ENCODE data around the gene XRCC6.
"Not testable (repeated sequence)": the region's sequence is repeated elsewhere in the genome, so short reads cannot be mapped to it uniquely, and the experiment has no call there.

Gene XRCC6

DNA sequence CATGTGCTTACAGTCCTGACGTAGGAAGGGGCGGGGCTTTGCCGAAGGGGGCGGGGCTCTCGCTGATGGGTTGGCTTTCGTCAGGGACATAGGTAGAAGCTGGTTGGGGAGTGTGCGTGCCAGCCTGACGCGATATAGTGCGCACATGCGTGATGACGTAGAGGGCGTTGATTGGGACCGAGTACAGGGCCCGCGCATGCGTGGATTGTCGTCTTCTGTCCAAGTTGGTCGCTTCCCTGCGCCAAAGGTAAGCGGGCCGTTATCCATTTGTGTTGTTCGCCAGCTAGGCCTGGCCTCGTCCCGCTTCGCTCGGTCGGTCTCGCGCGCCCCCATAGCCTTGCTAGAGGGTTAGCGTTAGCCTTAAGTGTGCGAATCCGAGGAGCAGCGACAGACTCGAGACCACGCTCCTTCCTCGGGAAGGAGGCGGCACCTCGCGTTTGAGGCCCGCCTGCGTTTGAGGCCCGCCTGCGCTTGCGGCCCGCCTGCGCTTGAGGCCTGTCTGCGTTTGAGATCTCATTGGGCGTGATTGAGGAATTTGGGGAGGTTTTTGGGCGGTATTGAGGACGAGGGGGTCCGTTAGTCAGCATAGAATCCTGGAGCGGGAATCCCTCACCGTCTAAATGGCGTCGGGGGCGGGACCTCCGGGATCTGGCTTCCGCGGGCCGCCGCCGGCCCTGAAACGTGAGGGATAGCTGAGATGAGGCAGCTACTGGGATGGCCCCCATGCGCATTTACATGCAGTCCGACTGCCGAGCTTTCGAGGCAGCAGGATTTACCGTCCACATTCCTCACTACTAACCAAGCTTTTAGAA, at the start of gene XRCC6:
Gene XRCC6, plus strand, starts transcription at position 197 of the 812 bp plus-strand sequence. CDS start 710 bp downstream, outside the sequence.
- ATAC-seq (peak; percentile 95), DNase-seq (peak; percentile 100)

DNA sequence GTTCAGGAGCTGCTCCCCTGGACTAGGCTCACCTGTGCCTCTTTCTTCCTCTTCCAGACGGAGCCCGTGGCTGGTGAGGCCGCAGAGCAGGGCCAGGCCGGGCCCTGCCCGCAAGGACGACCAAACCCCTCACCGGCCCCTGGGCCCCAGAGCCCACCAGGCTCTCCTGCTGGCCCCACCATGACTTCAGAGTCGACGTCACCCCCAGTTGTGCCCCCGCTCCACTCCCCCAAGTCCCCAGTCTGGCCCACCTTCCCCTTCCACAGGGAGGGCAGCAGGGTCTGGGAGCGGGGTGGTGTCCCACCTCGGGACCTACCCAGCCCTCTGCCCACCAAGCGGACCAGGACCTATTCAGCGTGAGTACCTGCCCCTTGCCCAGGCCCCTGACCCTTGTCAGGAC, 49.3 kb upstream of the XRCC6 start:
- ATAC-seq (no peak), DNase-seq (no peak)

GRCh38 chr22:41572305-41572704, 48.8 kb upstream of the XRCC6 start:
- not testable (repeated sequence) for ATAC-seq, DNase-seq

GRCh38 chr22:41573677-41574076, 47.4 kb upstream of the XRCC6 start:
- DNase-seq (no peak), ATAC-seq (no peak)

DNA sequence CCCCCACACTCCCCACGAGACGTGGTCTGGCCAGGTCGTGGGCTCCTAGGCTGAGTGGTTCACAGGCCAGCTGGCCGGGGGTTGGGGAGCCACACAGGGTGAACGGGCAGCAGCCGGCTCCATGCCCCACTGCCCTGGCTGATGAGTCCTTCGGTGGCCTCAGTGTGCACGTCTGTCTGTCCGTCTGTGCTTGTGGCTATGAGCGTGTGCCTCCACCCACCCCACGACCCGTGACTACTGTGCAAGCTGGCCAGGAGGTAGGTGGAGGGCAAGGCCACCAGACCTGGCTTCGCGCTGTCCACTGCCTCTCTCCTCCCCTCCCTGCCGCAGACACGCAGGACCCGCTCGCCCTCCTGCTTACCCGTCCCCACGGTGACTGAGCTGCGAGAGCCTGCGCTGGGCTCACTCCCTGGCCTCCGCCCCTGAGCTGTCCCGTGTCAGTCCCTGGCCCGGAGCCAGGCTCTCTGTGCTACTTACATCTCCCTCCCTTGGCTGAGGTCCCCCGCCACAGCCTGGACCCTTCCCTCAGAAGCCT, 46.2 kb upstream of the XRCC6 start:
- DNase-seq (no peak), ATAC-seq (peak; percentile 19)

DNA sequence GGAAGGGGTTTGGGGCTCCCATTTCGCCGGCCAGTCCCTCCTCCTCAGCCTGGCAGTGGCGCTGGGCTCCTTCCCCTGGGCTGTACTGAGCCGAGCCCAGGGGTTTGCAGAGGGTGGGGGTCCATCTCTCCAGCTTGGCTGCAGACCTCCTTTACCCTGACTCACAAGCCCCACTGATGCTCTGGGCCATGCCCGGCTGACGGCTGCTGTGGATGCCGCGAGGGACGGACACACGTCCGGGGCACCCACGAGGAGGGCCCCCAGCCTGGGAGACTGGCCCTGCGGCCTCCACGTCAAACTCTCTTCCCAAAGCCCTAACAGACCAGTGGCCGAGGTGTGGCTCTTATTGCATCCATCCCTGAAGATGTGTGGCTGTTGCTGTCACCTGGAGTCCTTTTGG, 45.6 kb upstream of the XRCC6 start:
- no peak for ATAC-seq

DNA sequence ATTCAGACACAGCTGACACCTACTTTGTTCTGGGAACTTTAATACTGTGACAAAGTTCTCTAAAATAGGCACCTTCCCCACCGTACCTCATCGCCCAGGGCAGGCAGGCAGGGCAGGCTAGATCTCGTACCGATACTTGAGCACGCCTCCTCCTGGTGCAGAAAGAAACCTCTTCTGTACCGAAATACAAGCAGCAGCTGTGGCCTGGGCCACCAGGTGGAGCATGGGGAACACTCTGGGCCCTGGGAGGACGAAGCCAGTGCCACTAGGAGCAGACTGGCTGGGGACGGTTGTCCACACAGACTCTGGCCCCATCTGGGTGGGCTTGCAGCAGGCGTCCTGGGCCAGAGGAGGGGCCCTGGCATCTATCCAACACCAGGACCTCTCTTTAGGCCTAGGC, 44.2 kb upstream of the XRCC6 start:
- peak; percentile 46 for DNase-seq
- ATAC-seq = peak; percentile 69

More for the DNA sequence above, 45.6 kb upstream of the XRCC6 start:
- no peak for DNase-seq

DNA sequence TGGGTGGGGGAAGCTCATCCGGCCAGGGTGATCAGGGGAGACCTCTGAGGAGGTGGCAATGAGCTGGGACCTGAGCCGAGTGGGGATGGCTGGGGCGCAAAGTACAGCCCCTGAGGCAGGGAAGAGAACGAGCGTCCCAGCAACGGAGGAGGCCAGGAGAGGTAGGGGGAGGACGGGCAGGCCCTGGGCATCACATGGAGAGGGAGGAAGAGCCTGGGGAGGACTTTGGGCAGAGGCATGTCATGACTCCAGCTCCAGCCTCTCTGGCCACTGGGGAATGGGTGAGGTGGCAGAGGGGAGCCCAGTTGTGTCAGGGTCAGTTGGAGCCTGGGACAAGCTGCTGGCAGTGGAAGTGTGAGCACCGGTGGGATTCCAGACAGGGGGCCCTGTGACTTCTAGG, 43.0 kb upstream of the XRCC6 start:
- no peak for ATAC-seq
- no peak for DNase-seq

- DNase-seq (no peak), ATAC-seq (no peak)
Measured at GRCh38 chr22:41578818-41579217, 42.3 kb upstream of the XRCC6 start.

DNA sequence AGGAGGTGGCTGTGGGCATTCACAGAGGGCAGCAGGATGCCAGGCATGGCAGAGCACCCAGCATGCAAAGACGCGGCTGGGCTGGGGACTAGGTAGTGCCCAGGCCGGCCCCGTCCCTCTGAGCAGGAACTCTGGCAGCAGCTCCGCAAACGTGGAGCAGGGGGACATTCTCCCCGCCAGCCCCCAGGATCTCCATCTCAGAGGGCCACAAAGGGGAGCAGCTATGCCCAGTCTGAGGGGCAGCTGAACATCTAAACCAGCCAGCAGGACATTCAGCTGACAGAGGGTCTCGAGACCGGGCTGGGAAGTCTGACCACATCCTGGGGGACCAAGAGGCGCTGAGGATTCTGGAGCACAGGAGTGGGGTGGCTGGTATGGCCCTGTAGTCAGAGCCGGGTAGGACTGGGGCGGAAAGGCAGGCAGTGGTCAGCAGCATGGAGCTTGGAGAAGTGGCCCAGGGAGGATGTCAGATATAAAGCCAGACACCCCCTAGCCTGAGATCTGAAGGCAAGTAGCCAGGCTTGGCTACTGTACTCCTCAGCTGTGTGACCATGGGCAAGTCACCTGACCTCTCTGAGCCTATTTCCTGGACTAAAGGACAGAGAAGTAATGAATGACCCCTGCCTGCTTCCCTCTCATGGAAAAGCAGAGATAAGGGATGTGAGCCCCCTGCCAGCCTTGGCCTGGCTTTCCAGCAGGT, 41.6 kb upstream of the XRCC6 start:
- no peak for ATAC-seq
- no peak for DNase-seq

DNA sequence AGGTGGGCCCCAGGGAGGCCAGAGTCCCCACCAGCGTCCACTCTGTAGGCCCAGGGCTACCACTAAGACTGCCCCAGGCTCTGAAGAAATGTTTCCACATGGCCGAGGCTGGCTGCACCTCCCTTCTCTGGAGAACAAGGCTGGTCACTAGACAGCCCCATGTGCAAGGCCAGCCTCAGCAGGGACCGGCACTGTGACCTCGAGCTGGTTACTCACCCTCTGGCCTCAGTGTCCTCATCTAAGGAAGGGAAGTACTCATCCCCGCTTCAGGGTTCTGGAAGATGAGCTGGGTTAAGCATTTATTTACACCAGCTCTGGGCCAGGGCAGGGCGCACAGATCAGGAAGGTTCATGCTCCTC, 41.1 kb upstream of the XRCC6 start:
- DNase-seq (no peak), ATAC-seq (no peak)

- ATAC-seq = no peak
- DNase-seq = no peak
Measured at GRCh38 chr22:41582694-41583093, 38.4 kb upstream of the XRCC6 start.

- ATAC-seq (no peak), DNase-seq (no peak)
Measured at GRCh38 chr22:41584881-41585280, 36.2 kb upstream of the XRCC6 start.

- DNase-seq = no peak
- ATAC-seq = no peak
Measured at GRCh38 chr22:41585898-41586297, 35.2 kb upstream of the XRCC6 start.

DNA sequence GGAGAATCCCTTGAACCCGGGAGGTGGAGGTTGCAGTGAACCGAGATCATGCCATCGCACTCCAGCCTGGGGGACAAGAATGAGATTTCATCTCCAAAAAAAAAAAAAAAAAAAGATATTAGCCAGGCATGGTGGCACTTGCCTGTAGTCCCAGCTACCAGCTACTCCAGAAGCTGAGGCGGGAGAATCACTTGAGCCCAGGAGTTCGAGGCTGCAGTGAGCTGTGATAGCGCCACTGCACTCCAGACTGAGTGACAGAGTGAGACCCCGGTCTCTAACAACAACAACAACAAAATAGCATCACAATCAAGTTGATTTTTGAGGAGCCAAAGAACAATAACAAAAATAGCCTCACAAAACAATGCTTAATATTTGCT, 33.8 kb upstream of the XRCC6 start:
- ATAC-seq (no peak), DNase-seq (no peak)

DNA sequence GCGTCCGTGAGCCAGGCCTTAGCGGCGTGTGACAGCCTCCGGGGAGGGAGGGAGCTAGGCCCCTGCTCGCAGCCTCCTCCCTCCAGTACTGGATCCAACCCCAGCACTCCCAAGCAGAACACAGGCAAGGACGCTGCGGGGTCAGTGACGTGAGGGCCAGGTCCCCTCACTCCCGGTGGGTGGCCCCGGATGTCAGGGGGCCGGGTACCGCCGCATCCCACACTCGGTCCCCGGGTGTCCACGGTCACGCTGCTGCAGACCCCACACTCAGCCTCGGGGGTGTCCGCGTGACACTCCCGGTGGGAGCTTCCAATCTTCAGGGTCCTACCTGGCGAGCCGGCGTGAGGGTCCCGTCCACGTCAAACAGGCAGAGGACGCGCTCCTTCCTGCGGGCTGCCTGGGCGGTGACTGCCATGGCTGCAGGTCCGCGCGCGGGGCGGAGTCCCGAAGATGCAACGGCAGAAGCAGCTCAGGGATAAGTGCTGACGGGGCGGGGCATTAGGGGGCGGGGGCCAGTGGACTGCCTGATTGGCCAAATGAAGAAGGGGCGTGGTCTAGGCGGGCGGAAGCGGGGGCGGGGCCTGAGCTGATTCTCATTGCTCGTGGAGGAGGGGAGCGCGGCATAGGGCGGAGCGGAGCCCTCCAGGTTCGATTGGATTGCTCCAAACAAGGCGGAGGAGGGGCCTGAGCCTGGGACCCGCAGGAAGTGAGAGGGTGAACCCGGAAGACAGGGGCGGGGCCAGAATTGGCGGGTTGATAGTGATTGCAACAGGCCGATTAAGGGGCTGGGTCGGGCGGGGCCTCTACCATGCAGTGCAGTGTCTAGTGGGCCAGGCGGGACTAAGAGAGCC, 31.5 kb upstream of the XRCC6 start, which contains the start of gene PMM1:
Gene PMM1, minus strand, starts transcription at position 450 of the 851 bp plus-strand sequence. Its CDS starts 35 bp downstream, at position 415.
- ATAC-seq = peak; percentile 99

GRCh38 chr22:41593336-41593960, 27.6 kb upstream of the XRCC6 start:
- not testable (repeated sequence) for ATAC-seq, DNase-seq

More for the DNA sequence above, 31.5 kb upstream of the XRCC6 start, which contains the start of gene PMM1:
- DNase-seq = peak; percentile 100

DNA sequence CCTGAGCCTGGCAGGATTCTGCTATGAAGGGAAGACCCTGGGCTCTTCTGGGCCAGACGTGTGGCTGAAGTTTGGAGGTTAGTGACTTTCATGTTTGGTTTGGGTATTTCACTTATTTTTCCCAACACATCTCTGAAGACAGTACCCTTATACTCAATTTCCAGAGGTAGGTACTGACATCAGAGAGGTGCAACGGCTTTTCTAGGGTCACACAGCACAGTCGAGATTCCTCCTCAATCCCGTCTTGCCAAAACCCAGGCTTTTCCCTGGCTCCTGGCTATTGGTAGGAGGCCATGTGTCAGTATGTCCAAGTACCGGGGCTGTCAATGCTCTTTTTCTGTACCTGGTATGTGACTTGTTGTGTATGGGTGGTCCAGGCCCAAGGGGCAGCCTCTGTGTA, 25.4 kb upstream of the XRCC6 start:
- ATAC-seq = no peak
- no peak for DNase-seq

- DNase-seq = peak; percentile 54
- peak; percentile 62 for ATAC-seq
Measured at GRCh38 chr22:41596776-41597634, 24.1 kb upstream of the XRCC6 start.

- no peak for DNase-seq
- ATAC-seq = no peak
Measured at GRCh38 chr22:41597635-41597953, 23.5 kb upstream of the XRCC6 start.

DNA sequence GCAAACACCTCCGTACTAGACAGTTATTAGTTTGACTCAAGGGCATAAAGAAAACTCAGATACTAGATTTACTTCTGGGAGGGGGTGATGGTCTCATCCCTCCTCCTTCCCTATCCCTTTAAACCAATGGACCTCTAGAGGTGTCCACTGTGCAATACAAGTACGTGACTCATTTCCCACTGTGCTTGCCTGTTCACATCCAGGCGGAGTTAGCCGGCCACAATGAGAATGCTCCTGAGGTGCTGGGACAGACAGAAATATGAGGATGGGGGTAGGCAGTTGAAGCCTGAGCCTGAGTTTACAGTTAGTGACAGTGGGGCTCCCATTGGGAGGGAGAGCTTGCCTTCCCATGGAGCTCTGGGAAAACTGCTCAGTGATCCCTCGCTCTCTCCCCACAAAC, 23.0 kb upstream of the XRCC6 start:
- ATAC-seq (no peak), DNase-seq (no peak)

Measured in stimulated activated naive CD8-positive, alpha-beta T cell treated with anti-CD3 and anti-CD28 coated beads, Interleukin-15, Interleukin-2, amounts not matched to agents 100 U/mL and 50 U/mL, for 24 hours (primary cell).